HG02870 (cell line): Measurements from ENCODE around the gene TMEM19.
"Not testable (repeated sequence)": the region's sequence is repeated elsewhere in the genome, so short reads cannot be mapped to it uniquely, and the experiment has no call there.

Experiments
- ATAC-seq: cut with Tn5 transposase; IDR thresholded peaks from one replicate; pipeline ENCODE4 v1.9.1; 2021; ENCODE audit warnings: mild to moderate bottlenecking, moderate library complexity; ENCODE audit not compliant: unreplicated experiment

TMEM19 gene

DNA sequence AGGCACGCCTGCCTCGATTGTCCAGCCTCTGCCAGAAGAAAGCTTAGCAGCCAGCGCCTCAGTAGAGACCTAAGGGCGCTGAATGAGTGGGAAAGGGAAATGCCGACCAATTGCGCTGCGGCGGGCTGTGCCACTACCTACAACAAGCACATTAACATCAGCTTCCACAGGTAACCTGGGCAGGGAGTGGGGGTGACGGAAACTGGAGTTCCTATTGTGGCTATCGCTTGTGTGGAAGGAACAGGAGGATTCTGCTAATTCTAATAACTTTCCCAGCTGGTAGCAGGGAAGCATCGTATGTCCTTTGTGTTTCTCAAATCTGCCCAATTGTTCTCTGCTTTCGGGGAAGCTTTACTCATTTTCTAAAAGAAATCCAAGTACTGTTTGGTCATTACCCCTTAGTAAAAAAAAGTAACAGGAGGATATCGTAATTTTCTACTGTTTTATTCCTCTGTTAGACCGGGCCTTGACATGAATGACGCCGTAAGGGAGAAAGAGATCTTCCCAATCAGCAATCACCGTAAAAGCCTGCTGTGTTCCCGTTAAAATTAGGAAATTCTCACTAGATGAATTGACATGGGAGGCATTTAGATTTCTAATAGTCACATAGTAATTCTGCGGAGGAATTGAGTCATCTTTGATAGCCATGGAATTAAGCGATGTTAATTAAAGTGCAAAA is 21.3 kb upstream of the TMEM19 start:
- ATAC-seq: peak; percentile 9

DNA sequence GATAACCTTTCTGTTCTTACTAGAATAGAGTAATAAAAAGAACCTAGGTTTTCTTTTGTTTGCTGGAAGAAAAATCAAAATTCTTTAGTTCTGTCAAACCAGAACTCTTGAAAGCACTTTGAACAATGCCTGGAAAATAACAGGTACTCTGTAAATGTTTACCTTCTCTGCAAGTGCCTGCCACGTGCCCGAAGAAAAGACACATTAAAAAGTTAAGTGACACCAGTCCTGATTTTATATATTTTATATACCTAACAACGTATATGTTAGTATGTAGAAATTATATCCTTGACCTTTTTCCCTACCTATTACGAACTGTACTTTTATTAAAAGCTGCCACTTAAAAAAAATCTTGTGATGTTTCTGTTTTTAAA is 20.8 kb upstream of the TMEM19 start:
- no peak for ATAC-seq

DNA sequence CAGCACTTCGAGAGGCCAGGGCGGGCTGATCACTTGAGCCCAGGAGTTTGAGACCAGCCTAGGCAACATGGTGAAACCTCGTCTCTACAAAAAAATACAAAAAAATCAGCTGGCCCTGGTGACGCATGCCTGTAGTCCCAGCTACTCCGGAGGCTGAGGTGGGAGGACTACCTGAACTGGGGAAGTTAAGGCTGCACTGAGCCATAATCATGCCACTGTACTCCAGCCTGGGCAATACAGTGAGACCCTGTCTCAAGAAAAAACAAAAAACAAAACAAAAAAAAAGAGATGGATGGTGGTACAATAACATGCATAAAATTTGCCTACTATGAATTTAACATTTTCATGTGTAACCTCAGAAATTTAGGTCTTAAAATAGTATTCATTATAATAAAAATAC is 19.6 kb upstream of the TMEM19 start:
- ATAC-seq: no peak

DNA sequence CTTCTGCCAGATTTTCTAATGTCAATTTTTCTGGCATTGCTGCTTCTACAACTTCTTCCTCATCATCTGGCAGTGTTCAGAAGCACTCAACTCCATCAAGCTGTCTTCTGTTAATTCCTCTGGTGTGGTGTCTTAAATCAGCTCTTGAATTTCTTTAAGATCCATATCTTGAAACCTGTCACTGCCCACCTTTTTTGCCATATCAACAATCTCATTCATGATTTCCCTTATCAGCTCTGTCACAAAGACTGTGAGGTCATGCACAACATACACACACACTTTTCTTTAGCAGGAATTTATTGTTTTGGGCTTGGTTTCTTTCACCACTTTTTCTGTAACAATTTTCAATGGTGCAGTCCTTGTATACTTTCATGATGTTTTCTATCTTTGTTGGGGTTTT is 14.6 kb upstream of the TMEM19 start:
- no peak for ATAC-seq

DNA sequence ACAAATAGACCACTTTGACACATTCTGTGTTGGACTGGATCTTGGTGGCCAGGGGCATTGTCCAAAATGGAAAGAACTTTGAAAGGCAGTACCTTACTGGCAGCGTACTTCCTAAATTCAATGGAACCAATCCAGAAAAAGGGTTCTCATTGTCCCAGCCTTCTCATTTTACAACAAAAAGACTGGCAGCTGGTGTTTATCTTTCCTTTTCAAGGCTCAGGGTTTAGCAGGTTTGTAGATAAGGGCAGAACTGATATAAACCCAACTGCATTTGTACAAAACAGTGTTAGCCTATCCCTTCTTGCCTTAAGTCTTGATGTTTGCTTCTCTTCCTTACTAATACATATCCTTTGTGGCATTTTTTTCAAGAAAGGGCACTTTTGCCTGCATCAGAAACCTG is 14.1 kb upstream of the TMEM19 start:
- no peak for ATAC-seq

DNA sequence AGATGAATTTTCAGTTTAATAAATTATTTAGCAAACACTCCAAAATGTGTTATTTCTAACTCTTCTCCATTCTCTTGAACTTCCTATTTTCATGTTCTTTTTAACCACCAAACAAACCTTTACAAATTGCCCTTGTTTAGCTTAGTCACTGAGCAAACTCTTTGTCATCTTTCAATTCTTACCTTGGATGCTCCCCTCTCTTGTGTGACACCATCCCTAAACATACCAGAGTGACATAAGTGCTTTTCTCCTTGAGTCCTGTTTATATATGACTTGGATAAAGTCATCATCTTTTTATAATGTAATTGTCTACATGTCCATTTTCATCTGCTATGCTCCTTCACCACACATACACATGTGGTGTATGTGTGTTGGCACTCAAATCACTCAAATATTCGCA is 3.4 kb upstream of the TMEM19 start:
- no peak for ATAC-seq

DNA sequence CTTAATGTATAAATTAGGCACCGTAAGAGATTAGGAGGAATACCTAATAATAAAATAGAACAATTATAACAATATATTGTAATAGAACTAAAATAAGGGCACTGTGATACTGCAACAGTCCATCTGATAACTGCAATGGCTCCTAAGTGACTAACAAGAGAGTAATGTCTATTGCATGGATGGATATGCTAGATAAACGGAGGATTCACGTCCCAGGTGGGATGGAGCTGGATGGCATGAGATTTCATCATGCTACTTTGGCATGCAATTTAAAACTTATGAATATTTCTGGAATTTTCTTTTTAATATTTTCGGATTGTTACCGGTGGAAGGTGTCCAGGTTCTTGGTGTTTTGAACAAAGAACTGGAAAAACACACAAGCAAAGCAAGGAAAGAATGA is 2.2 kb upstream of the TMEM19 start:
- no peak for ATAC-seq

DNA sequence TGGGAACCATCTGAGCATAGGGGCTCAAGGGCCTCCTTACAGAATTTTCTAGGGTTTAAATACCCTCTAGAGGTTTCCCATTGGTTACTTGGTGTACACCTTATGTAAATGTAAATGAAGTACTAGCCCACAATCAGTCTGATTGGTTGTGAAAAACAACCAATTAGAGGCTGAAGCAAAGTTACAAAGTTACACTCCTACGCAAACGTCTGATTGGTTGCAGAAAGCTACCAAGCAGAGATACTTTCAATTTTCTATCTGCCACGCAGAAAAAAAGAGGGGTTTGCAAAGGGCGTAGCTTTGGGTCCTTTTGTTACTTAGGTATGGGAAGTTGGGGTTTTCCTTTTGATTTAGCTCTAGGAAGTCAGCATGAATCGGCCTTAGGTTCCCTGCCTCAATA is 1.8 kb upstream of the TMEM19 start:
- no peak for ATAC-seq

DNA sequence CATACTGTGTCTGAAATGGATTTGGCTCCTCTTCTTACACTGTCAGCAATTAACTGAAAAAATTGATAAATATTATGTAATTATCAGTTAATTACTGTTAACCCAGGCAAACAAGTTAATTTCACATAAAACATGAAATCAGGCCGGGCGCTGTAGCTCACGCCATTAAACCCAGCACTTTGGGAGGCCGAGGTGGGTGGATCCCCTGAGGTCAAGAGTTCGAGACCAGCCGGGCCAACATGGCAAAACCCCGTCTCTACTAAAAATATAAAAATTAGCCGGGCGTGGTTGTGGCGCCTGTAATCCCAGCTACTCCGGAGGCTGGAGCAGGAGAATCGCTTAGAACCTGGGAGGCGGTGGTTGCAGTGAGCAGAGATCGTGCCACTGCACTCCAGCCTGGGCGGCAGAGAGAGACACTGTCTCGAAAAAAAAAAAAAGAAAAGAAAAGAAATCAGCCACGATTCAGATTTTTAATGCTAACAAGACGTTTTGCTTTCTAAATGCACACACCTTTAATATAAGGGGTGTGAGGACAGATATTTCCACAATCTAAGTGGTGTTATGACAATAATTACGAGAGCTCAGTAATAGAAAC is 473 bp upstream of the TMEM19 start:
- no peak for ATAC-seq

DNA sequence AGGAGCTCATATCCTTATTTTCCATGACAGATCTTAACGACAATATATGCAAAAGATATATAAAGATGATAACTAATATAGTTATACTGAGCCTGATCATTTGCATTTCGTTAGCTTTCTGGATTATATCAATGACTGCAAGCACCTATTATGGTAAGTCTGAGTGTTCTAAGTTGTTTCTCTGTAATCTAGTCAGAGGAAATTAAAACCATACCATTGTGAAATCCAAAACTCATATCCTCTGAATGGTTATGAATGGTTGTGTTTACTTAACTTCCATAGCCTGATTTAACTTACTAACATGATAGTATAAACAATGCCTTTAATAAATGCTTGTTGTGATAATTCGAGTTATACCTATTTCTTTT is 760 bp downstream of the TMEM19 start:
- ATAC-seq: no peak

DNA sequence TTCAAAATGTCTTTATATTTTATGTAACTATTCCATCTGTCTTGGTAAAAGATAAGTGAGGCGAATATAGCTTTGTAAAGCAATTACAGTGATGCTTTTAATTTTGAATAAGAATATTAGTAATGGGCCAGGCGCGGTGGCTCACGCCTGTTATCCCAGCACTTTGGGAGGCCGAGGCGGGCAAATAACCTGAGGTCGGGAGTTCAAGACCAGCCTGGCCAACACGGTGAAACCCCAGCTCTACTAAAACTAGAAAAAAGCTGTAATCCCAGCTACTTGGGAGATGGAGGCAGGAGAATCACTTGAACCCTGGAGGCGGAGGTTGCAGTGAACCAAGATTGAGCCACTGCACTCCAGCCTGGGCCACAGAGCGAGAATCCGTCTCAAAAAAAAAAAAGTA is 1.3 kb downstream of the TMEM19 start:
- ATAC-seq: not testable (repeated sequence)

DNA sequence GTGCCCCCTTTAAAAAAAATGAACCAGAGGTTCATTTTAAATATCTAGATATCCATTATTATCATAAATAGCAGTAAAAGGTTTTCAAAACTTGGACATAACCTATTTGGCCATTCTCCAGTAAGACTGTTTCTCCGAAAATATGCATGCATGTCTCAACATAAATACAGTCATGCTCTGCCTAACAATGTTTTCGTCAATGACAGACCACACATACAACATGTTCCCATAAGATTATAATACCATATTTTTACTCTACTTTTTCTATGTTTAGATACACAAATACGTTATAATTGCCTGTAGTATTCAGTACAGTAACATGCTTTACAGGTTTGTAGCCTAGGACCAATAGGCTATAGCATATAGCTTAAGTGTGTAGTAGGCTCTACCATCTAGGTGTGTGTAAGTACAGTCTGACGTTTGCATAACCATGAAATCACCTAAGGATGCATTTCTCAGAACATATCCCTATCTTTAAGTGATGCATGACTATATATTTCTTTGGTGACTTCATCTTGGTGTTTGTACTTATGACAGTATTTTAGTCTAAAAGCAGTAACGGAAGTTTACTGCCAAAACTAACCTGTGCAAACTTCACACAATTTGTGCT is 3.2 kb downstream of the TMEM19 start:
- no peak for ATAC-seq

DNA sequence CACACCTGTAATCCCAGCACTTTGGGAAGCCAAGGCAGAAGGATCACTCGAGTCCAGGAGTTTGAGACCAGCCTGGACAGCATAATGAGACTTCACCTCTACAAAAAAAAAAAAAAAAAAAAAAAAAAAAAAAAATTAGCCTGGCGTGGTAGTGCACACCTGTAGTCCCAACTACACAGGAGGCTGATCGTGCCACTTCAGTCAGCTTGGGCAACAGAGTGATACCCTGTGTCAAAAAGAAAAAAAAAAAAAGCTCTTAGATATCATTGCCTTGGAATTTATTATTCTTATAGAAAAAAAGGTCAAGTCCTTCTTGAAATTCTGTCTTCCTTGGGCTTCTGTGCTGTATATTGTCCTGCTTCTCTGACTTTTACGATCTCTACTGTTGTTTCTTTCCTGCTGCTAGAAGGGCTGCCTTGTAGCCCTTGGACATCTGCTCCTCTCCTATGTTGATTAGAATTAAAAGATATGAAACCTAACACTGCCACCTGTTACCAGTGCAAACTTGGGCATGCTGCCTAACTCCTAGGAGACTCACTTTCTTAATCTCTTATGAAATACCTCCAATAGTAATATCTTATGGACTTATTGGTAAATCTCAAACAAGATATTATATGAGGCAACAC is 5.7 kb downstream of the TMEM19 start:
- ATAC-seq: no peak

DNA sequence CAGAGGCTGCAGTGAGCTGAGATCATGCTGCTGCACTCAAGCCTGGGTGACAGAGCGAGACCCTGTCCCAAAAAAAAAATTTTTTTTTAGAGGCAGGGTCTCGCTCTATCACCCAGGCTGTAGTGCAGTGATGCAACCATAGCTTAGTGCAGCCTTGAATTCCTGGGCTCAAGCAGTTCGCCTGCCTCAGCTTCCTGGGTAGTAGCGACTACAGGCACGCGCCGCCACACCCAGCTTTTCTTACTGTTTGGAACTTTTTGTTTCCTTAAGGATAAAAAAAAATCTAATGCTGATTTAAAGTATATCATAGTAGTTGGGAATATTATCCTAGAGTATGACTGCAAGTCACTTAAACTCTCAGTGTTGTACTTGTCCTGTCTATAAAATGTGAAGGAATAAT is 7.2 kb downstream of the TMEM19 start:
- no peak for ATAC-seq

DNA sequence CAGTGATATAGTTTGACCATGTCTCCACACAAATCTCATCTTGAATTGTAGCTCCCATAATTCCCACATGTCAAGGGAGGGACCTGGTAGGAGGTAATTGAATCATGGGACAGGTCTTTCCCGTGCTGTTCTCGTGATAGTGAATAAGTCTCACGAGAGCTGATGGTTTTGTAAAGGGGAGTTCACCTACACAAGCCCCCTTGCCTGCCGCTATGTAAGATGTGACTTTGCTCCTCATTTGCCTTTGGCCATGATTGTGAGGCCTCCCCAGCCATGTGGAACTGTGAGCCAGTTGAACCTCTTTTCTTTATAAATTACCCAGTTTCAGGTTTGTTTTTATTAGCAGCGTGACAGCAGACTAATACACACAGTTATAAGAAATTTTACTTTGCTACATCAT is 7.8 kb downstream of the TMEM19 start:
- peak; percentile 18 for ATAC-seq

DNA sequence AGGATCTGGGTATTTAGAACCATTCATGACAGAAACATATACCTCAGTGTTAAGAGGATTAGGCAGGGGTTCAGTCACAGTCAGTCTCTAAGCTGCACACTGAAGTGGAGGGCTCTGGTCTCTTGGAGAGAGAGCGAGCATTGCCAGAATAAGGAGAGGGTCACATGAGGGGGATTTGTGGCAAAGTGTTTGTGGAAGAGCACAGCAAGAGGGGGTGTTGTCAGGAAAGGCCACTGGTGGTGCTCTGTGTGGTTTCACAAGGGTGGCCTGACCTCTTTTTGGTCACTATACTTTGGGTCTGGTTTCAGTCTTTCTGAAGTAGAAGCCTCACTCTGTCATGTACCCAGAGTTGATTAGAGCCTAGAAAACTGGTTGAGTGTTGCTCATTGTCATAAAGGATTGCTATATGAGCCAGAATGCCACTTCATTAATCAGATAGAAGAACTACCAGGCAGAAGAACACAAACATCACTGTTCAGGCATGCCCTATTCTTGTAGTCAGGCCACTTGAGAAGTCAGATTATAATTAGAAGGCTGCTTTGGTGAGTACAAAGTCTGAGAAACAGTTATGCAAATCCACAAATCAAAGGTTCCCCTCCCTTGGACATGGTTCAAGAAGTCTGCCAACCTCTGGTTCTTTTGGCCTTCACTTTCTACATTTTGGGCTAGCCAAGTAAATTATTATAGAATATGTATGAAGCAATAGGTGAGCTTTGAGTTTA is 8.4 kb downstream of the TMEM19 start:
- ATAC-seq: peak; percentile 68

DNA sequence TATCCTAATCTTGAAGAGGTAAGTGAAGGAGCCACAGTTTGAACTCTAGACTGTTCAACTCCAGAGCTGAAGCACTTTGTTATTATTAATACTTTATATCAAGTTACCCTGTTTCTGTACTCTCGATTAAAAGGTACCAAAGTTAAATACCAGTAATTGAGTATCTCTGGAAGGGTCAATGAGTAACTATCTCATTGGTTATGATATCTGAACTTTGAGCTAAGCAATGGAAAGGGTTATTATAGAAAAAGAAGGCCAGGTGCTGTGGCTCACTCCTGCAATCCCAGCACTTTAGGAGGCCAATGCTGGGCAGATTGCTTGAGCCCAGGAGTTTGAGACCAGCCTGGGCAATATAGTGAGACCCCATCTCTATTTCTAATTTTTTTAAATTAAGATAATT is 9.9 kb downstream of the TMEM19 start:
- no peak for ATAC-seq

DNA sequence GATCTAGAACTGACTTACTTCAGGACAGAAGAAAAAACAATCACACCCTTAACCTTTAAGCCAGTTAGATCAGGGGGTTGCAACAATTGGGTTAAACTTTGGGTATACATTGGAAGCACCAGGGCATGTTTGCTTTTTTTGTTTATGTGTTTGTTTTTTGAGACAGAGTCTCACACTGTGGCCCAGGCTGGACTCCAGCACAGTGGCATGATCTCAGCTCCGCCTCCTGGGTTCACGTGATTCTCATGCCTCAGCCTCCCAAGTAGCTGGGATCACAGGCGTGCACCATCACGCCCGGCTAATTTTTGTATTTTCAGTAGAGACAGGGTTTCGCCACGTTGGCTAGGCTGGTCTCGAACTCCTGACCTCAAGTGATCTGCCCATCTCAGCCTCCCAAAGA is 16.3 kb downstream of the TMEM19 start:
- not testable (repeated sequence) for ATAC-seq

DNA sequence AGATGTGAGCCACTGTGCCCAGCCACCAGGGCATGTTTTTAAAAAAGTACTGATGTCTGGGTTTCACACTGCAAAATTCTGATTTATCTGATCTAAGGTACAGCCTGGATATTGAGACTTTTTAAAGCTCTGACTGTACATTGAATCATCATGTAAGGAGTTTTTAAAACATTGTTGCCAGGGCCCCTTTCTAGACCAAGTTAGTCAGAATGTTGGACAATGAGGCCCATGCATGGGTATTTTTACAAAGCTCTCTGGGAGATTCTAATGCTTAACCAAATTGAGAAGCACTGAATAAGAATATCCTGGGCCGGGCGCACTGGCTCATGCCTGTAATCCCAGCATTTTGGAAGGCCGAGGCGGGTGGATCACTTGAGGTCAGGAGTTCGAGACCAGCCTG is 16.7 kb downstream of the TMEM19 start:
- no peak for ATAC-seq

DNA sequence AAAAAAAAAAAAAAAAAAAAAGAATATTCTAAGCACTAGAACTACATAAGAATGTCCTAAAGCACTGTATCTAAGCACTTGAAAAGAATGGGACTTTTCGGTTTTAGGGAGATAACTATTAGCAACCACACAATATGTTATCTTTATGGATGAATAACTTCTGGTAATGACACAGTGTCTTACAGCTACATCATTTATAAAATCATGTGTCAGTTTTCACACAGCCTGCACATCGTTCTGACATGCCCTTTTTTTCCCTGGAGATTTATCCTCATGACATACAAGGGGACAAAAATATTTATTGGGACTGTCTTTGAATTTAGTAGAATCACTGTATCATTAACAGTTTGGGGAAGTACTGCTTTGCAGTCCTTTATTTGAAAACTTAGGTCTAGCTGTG is 17.3 kb downstream of the TMEM19 start:
- no peak for ATAC-seq

DNA sequence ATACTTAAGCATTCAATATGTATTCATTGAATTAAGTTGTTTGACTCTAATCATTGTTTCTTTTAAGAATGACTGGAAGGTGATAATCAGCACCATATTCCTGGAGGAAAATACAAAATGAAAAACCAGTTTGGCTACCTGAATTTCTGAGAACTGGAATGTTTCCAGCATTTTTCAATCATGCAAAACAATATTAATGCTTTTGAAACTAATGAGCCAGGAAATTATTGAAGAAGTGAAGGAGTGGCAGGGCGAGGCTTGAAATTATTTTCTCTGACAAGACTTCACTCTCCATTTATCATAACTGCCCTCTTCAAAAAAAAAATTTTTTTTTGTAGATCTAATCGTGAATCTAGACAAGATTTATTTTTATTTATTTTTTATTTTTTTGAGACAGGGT is 19.0 kb downstream of the TMEM19 start:
- no peak for ATAC-seq

DNA sequence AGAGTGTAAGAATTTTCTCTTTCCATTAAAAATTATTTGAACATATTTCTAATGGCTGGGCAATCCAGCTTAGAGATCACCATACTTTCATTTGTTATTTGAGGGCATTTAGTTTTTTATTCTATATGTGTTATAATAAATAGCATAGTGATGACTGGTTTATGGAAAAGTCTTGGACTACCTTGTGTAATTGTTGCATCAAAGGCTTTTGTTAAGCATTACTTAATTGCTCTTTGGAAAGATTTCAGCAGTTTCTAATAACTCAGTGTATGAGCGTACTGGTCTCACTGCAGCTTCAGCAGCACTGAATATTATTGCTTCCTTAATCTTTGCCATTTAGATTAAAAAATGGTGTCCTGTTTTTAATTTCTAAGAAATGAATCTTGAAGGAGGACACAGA is 22.8 kb downstream of the TMEM19 start:
- ATAC-seq: no peak
